NCI-H345 treated with DMSO at 0.1 percent for 48 hours (cell line): ENCODE measurements around the gene ATXN7L1.
"Not testable (repeated sequence)": the region's sequence is repeated elsewhere in the genome, so short reads cannot be mapped to it uniquely, and the experiment has no call there.

Source experiments
- DNase-seq: peaks from one replicate; lab custom pipeline; 2025; ENCODE audit not compliant: unreplicated experiment; lab: John Stamatoyannopoulos, UW

Gene ATXN7L1

DNA sequence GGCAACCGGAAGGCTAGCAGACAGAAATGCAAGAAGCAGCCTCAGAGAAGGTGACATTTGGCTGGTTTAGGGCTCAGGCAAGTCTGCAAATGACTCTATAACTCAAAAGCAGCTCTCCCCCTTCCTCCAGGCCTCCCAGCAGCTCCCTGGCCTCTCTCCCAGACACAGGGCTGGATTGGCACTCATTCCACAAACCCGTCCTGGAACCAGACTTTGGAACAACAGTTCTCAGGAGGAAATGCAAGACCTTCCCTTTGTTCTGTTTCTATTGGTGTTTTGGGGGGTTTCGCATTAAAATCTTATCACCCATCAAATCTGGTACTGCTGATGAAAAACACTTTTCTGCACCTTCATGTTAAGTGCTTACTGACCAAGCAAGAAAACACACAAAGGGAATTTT lies 254.8 kb downstream of the ATXN7L1 start:
- DNase-seq: no peak

DNA sequence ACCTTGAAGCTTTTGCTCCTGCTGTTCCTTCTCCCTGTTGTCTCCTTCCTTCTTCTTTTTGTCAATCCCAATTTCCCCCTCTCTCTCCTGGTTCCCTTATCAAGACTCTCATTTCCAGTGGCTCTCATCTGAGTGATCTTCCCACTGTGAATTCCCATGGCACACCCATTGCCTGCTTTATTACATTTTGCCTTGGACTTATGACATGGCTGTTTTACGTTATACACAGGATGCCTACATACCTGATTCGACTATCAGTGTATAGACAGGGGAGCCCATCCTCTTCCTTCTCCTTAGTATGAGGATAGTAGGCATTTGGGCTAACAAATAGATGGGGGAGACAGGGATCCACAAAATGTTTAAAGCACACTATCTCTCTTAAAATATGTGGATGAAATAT lies 255.2 kb downstream of the ATXN7L1 start:
- DNase-seq: no peak

DNA sequence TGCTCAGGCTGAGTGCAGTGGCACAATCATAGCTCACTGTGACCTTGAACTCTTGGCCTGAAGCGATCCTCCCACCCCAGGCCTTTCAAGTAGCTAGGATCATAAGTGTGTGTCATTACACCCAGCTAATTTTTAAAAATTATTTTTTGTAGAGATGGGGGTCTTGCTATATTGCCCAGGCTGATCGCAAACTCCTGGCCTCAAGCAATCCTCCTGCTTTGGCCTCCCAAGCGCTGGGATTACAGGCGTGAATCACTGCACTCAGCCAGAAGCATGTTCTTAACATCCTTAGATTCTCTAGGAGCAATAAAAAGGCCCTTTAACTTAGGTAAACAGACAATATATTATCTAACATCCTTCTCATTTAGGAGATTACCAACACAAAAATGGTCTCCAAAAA lies 256.8 kb downstream of the ATXN7L1 start:
- DNase-seq: no peak

- no peak for DNase-seq
Measured at GRCh38 chr7:105618016-105618296, 258.4 kb downstream of the ATXN7L1 start.

GRCh38 chr7:105617280-105618015 lies 259.0 kb downstream of the ATXN7L1 start:
- DNase-seq: no peak

DNA sequence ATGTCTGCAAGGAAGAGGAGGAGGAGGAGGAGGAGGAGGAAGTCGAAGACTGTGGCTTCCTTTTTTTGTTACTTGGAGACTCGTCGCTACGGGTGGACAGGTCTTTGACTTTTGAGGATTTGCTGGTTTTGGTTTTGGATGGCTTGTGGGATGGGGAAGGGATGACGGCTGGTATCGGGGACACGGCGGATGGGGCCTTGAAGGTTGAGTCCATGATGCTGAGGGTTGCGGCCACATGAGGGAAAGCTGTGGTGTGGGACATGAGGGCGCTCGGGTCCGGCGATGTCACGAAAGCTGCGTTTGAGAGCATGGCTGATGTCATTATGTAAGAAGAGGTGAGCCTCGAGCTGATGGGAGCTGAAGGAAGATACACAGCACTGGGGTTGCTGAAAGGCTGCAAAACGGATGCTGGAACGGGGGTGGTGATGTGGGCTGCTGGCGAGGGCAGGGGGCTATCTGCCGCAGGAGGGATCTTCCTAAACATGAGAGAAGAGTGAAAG lies 262.0 kb downstream of the ATXN7L1 start:
- no peak for DNase-seq

GRCh38 chr7:105613611-105614330 lies 262.6 kb downstream of the ATXN7L1 start:
- no peak for DNase-seq

DNA sequence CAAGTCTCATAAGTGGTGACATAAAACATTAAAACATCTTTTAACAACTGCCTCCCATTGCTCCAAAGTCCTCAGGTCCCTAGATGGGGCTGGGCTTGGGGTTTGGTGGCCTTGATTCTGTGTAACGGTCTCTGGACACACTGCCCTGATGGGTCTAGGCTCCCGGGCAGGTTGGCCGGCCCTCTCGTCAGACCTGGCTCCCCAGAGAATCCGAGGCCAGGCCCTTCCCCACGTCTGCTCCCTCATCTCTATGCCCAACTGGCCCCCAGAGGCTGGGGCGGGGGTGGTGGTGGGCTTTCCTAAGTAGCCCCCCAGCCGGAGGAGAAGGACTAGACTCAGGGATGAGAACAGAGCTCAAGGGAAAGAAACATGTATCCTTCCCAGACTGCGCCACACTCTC lies 263.6 kb downstream of the ATXN7L1 start:
- DNase-seq: no peak

DNA sequence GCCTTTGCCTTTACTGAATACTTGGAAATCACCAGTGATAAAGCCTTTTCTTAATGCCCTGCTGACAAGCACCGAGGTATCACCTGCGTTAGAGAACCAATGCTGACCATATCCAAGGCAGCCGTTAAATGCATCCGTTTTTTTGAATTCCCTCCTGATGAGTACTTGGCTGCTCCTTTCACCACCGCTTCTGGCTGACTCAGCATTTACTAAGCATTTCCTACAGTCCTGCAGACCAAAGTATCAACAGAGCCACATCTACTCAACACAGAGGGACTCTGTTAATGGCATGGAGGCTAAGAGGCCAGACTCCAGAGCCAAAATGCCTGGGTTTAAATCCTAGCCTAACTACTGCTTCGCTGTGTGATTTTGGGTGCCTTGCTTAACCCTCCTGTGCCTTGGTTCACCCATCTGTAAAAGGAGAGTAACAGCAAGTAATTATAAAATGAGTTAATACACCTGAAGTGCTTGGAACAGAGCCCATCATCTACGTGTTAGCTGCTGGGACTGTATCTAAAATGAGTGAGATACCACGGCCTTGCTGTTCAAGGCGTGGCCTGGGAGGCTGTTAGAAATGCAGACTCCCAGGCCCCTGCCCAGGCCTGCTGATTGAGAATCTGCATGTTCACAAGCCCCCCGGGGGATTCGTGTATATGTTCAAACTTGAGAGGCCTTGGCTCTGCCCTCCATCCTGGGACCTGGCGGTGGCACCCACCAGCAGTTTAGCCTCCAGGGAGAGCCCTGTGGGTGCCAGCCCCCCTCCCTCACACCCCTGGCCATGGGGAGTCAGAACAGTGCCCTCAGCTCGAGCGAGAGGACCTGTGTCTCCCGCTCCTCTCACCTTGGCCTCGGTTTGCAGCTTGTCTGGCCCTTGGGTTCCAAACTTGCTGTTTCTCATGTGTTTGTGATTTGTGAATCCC lies 264.3 kb downstream of the ATXN7L1 start:
- DNase-seq: no peak

- DNase-seq: no peak
Measured at GRCh38 chr7:105610165-105610930, 266.1 kb downstream of the ATXN7L1 start.

- DNase-seq: no peak
Measured at GRCh38 chr7:105602325-105603305, 273.8 kb downstream of the ATXN7L1 start.

DNA sequence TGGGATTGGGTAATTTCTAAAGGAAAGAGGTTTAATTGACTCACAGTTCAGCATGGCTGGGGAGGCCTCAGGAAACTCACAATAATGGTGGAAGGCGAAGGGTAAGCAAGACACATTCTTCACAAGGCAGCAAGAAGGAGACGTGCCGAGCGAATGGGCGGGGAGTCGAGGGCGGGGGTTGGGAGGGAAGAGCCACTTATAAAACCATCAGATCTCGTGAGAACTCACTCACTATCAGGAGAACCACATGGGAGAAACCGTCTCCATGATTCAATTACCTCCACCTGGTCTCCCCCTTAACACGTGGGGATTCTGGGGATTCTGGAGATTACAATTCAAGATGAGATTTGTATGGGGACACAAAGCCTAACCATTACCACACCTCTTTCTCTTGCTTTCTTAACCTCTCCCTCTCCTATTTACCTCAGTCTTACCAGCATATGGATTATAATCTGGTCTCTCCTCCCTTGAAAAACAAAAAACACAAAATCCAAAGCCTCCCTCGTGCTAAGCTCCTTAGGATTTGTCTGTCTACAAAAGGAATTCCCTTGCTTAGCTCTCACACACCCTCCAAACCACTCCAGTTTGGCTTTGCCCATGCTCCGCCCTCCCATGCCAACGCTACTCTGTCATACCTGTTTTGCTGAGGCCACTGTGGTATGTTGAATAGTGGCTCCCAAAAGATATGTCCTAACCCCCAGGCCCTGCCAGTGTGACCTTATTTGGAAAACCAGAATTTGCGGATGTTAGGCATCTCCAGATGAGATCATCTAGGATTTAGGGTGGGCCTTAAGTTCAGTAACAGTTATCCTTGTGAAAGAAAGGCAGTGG lies 275.5 kb downstream of the ATXN7L1 start:
- no peak for DNase-seq

- DNase-seq: no peak
Measured at GRCh38 chr7:105599551-105599950, 276.8 kb downstream of the ATXN7L1 start.

DNA sequence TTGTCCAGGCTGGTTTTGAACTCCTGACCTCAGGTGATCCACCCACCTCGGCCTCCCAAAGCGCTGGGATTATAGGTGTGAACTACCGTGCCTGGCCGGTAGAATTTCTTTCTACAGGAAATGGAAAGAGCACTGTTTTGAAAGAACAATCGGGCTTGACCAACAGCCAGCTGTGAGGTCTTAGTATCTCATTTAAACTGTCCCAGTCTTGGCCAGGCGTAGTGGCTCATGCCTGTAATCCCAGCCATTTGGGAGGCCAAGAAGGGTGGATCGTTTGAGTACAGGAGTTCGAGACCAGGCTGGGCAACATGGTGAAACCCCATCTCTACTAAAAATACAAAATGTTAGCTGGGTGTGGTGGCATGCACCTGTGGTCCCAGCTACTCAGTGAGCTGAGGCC lies 277.3 kb downstream of the ATXN7L1 start:
- not testable (repeated sequence) for DNase-seq

- no peak for DNase-seq
Measured at GRCh38 chr7:105596866-105597265, 279.5 kb downstream of the ATXN7L1 start.

GRCh38 chr7:105594034-105594433 lies 282.4 kb downstream of the ATXN7L1 start:
- no peak for DNase-seq

DNA sequence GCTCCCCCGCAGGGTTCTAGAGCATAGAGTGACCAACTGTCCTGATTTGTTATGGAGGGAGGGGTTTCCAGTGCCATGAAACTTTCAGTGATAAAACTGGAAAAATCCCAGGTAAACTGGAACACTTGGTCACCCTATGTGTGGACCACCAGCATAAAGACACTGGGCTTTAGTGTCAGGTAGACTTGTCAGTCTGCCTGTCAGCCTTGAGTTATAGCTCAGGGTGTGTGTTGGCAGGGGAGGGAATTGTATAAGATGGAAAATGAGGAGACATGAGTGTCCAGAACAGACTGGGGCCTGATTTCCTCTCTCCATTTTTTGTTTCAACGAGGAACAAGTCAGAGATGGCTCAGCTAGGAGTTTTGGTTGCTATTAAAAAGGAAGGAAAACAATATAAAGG lies 284.9 kb downstream of the ATXN7L1 start:
- no peak for DNase-seq

DNA sequence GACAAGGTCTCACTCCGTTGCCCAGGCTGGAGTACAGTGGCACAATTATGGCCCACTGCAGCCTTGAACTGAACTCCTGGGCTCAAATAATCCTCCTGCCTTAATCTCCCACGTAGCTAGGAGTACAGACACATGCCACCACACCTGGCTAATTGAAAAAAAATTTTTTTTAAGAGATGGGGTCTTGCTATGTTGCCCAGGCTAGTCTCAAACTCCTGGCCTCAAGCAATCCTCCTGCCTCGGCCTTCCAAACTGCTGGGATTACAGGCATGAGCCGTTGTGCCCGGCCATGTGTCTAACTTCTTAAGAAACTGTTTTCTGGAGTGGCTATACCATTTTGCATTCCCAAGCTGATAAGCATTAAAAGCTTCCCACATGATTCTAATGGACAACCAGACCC lies 285.6 kb downstream of the ATXN7L1 start:
- DNase-seq: no peak
